GM23338 (cell line): Measurements from ENCODE around the gene PNMA1.

Experiments used
- CREB1 ChIP-seq: fragments of 250-450 bp; sonication (Bioruptor Pico); IDR thresholded peaks from 2 replicates; pipeline ENCODE4 v1.5.0; 2020; ENCODE audit warnings: low read depth, mild to moderate bottlenecking, moderate library complexity
- ETS1 ChIP-seq: IDR thresholded peaks from 2 replicates; pipeline ENCODE4 v1.6.1; 2016; ENCODE audit warnings: antibody characterized with exemption
- EZH2phosphoT487 ChIP-seq: fragments of 200-600 bp; sonication (generic); IDR thresholded peaks from one replicate; pipeline ENCODE4 v1.8.1; 2018; ENCODE audit warnings: antibody characterized with exemption; ENCODE audit not compliant: unreplicated experiment
- NANOG ChIP-seq: IDR thresholded peaks from 2 replicates; pipeline ENCODE4 v1.6.1; 2016; ENCODE audit warnings: antibody characterized with exemption, borderline replicate concordance
- POLR2AphosphoS5 ChIP-seq: IDR thresholded peaks from 2 replicates; pipeline ENCODE4 v1.6.1; 2016; ENCODE audit warnings: antibody characterized with exemption, low read depth
- ZNF331 ChIP-seq: fragments of 250-450 bp; sonication (Bioruptor Pico); IDR thresholded peaks from 2 replicates; pipeline ENCODE4 v1.5.0; 2020; ENCODE audit warnings: low read depth, mild to moderate bottlenecking, moderate library complexity
- TF ChIP-seq, protein P1 (sequence below), 2 experiments: fragments of 200-600 bp in 1 of 2; sonication (generic) in 1 of 2; conservative IDR thresholded peaks; 2 replicates each; pipeline versions ENCODE4 v1.5.1 to v1.6.1; 2016 to 2017; ENCODE audit warnings: antibody characterized with exemption in 2 of 2, low read depth in 2 of 2, mild to moderate bottlenecking in 2 of 2, moderate library complexity in 1 of 2

GRCh38 chr14:73666583-73666982 is 47.6 kb downstream of the PNMA1 start:
- TF ChIP-seq, protein P1, sequence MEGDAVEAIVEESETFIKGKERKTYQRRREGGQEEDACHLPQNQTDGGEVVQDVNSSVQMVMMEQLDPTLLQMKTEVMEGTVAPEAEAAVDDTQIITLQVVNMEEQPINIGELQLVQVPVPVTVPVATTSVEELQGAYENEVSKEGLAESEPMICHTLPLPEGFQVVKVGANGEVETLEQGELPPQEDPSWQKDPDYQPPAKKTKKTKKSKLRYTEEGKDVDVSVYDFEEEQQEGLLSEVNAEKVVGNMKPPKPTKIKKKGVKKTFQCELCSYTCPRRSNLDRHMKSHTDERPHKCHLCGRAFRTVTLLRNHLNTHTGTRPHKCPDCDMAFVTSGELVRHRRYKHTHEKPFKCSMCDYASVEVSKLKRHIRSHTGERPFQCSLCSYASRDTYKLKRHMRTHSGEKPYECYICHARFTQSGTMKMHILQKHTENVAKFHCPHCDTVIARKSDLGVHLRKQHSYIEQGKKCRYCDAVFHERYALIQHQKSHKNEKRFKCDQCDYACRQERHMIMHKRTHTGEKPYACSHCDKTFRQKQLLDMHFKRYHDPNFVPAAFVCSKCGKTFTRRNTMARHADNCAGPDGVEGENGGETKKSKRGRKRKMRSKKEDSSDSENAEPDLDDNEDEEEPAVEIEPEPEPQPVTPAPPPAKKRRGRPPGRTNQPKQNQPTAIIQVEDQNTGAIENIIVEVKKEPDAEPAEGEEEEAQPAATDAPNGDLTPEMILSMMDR (conservative IDR thresholded peaks at IDR 0.05; ENCODE audit: low read depth in 2 of 2): no peak
- TF ChIP-seq EZH2phosphoT487 (no peak), POLR2AphosphoS5 (no peak), NANOG (no peak), CREB1 (no peak), ETS1 (no peak), ZNF331 (no peak)
